Heart left ventricle (tissue), 16 donors: Measurements from ENCODE around the gene AFAP1. TPM values are rescaled to one million over a fixed set of nuclear protein-coding genes. Genes with fewer than 3 reads are reported as not detected.

Experiments
- ATAC-seq, 4 donors: fragments of 200-7000 bp; cut with Tn5 transposase; one replicate each; pipeline ENCODE4 v1.9.1; 2020 to 2022; ENCODE audit warnings: moderate library complexity in 4 of 4, mild to moderate bottlenecking in 3 of 4, moderate number of reproducible peaks in 1 of 4
- DNase-seq, 5 donors: peaks; one replicate each; pipeline ENCODE4 v3.0.0-alpha.2; 2020
- H3K27ac ChIP-seq, 12 donors: fragments of 200-600 bp; sonication (generic) in 4 of 12; one replicate each; pipeline versions ENCODE4 v1.5.0 to v1.8.0; 2016 to 2022; ENCODE audit warnings: mild to moderate bottlenecking in 2 of 12
- H3K27me3 ChIP-seq, 9 donors: fragments of 200-600 bp; sonication (generic) in 2 of 9; one replicate each; pipeline versions ENCODE4 v1.5.1 to v1.8.0; 2016 to 2022; ENCODE audit warnings: mild to moderate bottlenecking in 3 of 9
- H3K36me3 ChIP-seq, 9 donors: fragments of 200-600 bp; sonication (generic) in 2 of 9; one replicate each; pipeline versions ENCODE4 v1.5.0 to v1.8.0; 2018 to 2022; ENCODE audit warnings: mild to moderate bottlenecking in 2 of 9
- H3K4me1 ChIP-seq, 12 donors: fragments of 200-600 bp; sonication (generic) in 4 of 12; one replicate each; pipeline versions ENCODE4 v1.5.0 to v1.8.0; 2016 to 2022; ENCODE audit warnings: mild to moderate bottlenecking in 3 of 12
- H3K4me3 ChIP-seq, 12 donors: fragments of 200-600 bp; sonication (generic) in 4 of 12; one replicate each; pipeline versions ENCODE4 v1.5.0 to v1.8.0; 2017 to 2022; ENCODE audit warnings: mild to moderate bottlenecking in 9 of 12, moderate library complexity in 4 of 12
- H3K9me3 ChIP-seq, 12 donors: fragments of 200-600 bp; sonication (generic) in 4 of 12; one replicate each; pipeline versions ENCODE4 v1.5.0 to v1.8.0; 2016 to 2022; ENCODE audit warnings: mild to moderate bottlenecking in 1 of 12
- CTCF ChIP-seq, 12 donors: fragments of 200-600 bp; sonication (generic) in 4 of 12; IDR thresholded peaks; one replicate each; pipeline versions ENCODE4 v1.5.0 to v1.8.0; 2018 to 2022; ENCODE audit warnings: antibody characterized with exemption in 12 of 12, mild to moderate bottlenecking in 5 of 12
- POLR2A ChIP-seq, 2 donors: fragments of 450-650 bp; IDR thresholded peaks; one replicate each; pipeline ENCODE4 v1.6.1; 2017; ENCODE audit warnings: antibody characterized with exemption in 2 of 2, mild to moderate bottlenecking in 2 of 2, moderate library complexity in 2 of 2
- WGBS, 4 donors: extraction: QIAGEN DNeasy Blood & Tissue Kit in 2 of 4; methylation state at CpG; one replicate each; pipeline versions ENCODE4 v1.1.5 to v1.1.7; 2013 to 2018; 5-methylcytosine and 5-hydroxymethylcytosine counted together
- intact Hi-C, 10 donors: fragments of 100-400 bp; cut with DNase I; formaldehyde crosslinking; loops; one replicate each; pipeline versions ENCODE4 v1.11.1 to v1.14.2; 2022
- polyA plus RNA-seq, 2 donors: library from polyadenylated mRNA; stranded (reverse); fragments of 200-250 nt; gene quantifications; one replicate each; pipeline ENCODE4 v1.2.3, GENCODE V29; 2013
- total RNA-seq, 9 donors: library from RNA; depleted of rRNA in 2 of 9; stranded (reverse); fragments of >200 nt in 2 of 9; fragmentation: NEBNext Ultra II Directional in 3 of 9; extraction: Animal tissue kit (Norgen Biotek cat#: 25700) in 3 of 9; gene quantifications; one replicate each; pipeline versions ENCODE4 v1.1.0 to v1.2.4, GENCODE V29; 2016 to 2023
- donor health status: ischemic (EF 13 %, LVEDD 7.1; RV severe dilation, severe dysfunction).
- donor health status: healthy with polysubstance abuse.
- donor health status: DM: no; HTN: yes; CAD: no.
- donor health status: DM: no; HTN: no; CAD: no.
- donor health status: ischemic (EF 25% LVEDD 6.9; RV normal size, moderate dysfunction).
- donor health status: ischemic (EF 25% LVEDD 5.7; RV mildly dilated, moderate dysfunction).
- donor health status: healthy.
- donor health status: DM: yes; HTN: yes; CAD: no.
- donor health status: ischemic (EF 35%, LVEDD 5.7; RV mildly dilated, moderate dysfunction).
- donor health status: nonischemic (EF 11% LVEDD 7.7; RV severe dilation, severe dysfunction).
- donor health status: DM: yes; HTN: yes; CAD: no.
- donor health status: PGD.
- donor health status: ischemic (EF 29% LVEDD 5.4; RV normal size, mild dysfunction).
- donor health status: nonischemic (EF 23%, LVEDD 6.1; RV moderate dilation, normal function).

Gene AFAP1
- total and polyA plus RNA-seq, 11 donors, result 2.0 to 18.0 (median 7.0) TPM

- Histone ChIP-seq H3K27me3 (no peaks in the 10 kb centered on the region), H3K27ac (peak overlapping the region in 1 of 12 donors; percentile 48), H3K36me3 (peaks cover 0 to 53% (median 27%) of the 10 kb centered on the region in 9 donors), H3K4me3 (no peak overlapping the region), H3K9me3 (no peaks in the 10 kb centered on the region), H3K4me1 (peaks cover 0 to 19% (median 9%) of the 10 kb centered on the region in 12 donors)
- ATAC-seq, result no peak
- TF ChIP-seq CTCF (IDR thresholded peaks at IDR 0.05), result no peak
- no peak for TF ChIP-seq POLR2A (IDR thresholded peaks at IDR 0.05)
- intact Hi-C loops, result loop anchor here in 5 of 10 donors (5.0 to 10.0 kb wide), 3 partner anchors 40 to 225 kb away; no protein-coding TSS in a partner anchor
- WGBS, 4 donors, result 77 to 91% (median 86%) methylated on average over 14 to 15 of the region's 15 CpGs
- no peak for DNase-seq
Observed at GRCh38 chr4:7762376-7763030, 177.2 kb downstream of the AFAP1 start.

GRCh38 chr4:7761720-7762119 is 177.9 kb downstream of the AFAP1 start:
- TF ChIP-seq POLR2A (IDR thresholded peaks at IDR 0.05), result no peak
- TF ChIP-seq CTCF (IDR thresholded peaks at IDR 0.05), result peak; percentile 69 to 92 (median 82)
- Histone ChIP-seq H3K4me3 (no peak overlapping the region), H3K27ac (peak overlapping the region in 2 of 12 donors; percentile 8 to 48), H3K9me3 (no peaks in the 10 kb centered on the region), H3K36me3 (peaks cover 0 to 46% (median 19%) of the 10 kb centered on the region in 9 donors), H3K4me1 (peaks cover 0 to 22% (median 11%) of the 10 kb centered on the region in 12 donors), H3K27me3 (no peaks in the 10 kb centered on the region)
- DNase-seq, result peak; percentile 72 to 89 (median 78)
- 10 to 25% (median 16%) methylated on average over 12 of the region's 12 CpGs for WGBS, 4 donors
- ATAC-seq, result peak; percentile 68 to 87 (median 78)
- intact Hi-C loops, result loop anchor here (1.0 to 10.0 kb wide), 8 partner anchors 39 to 226 kb away; no protein-coding TSS in a partner anchor

- intact Hi-C loops, result loop anchor here (1.0 to 10.0 kb wide), 8 partner anchors 39 to 226 kb away; no protein-coding TSS in a partner anchor
- Histone ChIP-seq H3K36me3 (peaks cover 0 to 42% (median 15%) of the 10 kb centered on the region in 9 donors), H3K27ac (no peak overlapping the region), H3K27me3 (no peaks in the 10 kb centered on the region), H3K9me3 (no peaks in the 10 kb centered on the region), H3K4me1 (peaks cover 0 to 22% (median 10%) of the 10 kb centered on the region in 12 donors), H3K4me3 (no peak overlapping the region)
- DNase-seq, result peak in 1 of 5 donors; percentile 38
- no peak for ATAC-seq
- 74 to 88% (median 87%) methylated on average over 8 to 11 of the region's 11 CpGs for WGBS, 4 donors
- no peak for TF ChIP-seq CTCF (IDR thresholded peaks at IDR 0.05)
Observed at GRCh38 chr4:7761312-7761711, 178.3 kb downstream of the AFAP1 start.

GRCh38 chr4:7760706-7761105 is 179.0 kb downstream of the AFAP1 start:
- no peak overlapping the region for H3K4me3 ChIP-seq
- H3K9me3 ChIP-seq, result no peaks in the 10 kb centered on the region
- ATAC-seq (no peak), DNase-seq (peak in 1 of 5 donors; percentile 58)
- no peaks in the 10 kb centered on the region for H3K27me3 ChIP-seq
- H3K4me1 ChIP-seq, result peaks cover 0 to 22% (median 10%) of the 10 kb centered on the region in 12 donors
- no peak overlapping the region for H3K27ac ChIP-seq
- H3K36me3 ChIP-seq, result peaks cover 0 to 40% (median 12%) of the 10 kb centered on the region in 9 donors
- 90 to 93% (median 93%) methylated on average over 11 to 16 of the region's 16 CpGs for WGBS, 4 donors
- TF ChIP-seq POLR2A (IDR thresholded peaks at IDR 0.05), result no peak
- no peak for TF ChIP-seq CTCF (IDR thresholded peaks at IDR 0.05)
- intact Hi-C loops, result loop anchor here (1.0 to 10.0 kb wide), 8 partner anchors 40 to 227 kb away; no protein-coding TSS in a partner anchor
